C4-2B (cell line): ENCODE data around the gene APOA1.

Source experiments
- CTCF ChIP-seq: fragments of 450-650 bp; conservative IDR thresholded peaks from 2 replicates; pipeline ENCODE4 v1.5.1; 2017; ENCODE audit warnings: mild to moderate bottlenecking
- ZFX ChIP-seq: fragments of 450-650 bp; IDR thresholded peaks from 2 replicates; pipeline ENCODE4 v1.6.1; 2017

DNA sequence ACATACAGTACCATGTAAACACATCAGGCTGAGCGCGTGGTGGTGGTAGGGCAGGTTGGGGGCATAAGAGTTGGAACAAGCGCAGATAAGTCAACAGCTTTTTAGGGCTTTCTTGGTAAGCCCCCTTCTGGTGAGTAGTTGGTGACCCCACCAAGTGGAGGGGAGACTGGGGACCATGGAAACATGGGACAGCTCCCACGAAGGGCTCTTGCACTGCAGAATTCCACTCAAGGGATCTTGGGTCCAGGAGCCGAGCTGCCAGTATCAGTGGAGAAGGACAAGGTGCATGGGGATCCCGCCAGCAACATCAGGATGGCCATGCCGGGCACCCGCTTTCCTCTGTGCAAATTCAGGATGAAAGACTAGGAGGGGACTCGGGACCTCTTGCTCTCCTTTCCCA is 6.2 kb upstream of the APOA1 start:
- no peak for TF ChIP-seq CTCF
- TF ChIP-seq ZFX = no peak
